ENCODE measurements around the gene NDRG4.

NDRG4 gene

DNA sequence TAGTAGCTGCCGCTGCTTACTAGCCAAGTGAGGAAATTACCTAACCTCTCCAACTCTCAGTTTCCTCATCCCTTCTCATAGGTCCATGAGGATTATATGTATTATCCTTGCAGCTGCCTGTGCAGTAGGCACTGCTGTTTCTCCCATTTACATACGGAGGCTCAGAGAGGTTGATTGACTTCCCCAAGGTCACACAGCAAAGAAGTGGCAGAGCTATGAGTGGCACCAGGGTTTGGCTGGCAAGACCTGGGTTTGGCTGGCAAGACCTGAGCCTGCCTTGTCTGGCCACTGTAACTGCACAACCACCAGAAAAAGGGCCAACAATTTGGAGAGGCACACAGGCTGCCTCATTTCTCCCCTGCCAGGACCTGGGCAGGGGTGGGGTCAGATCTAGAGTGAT lies 2.5 kb upstream of the NDRG4 start:
- no peak for DNase-seq

DNA sequence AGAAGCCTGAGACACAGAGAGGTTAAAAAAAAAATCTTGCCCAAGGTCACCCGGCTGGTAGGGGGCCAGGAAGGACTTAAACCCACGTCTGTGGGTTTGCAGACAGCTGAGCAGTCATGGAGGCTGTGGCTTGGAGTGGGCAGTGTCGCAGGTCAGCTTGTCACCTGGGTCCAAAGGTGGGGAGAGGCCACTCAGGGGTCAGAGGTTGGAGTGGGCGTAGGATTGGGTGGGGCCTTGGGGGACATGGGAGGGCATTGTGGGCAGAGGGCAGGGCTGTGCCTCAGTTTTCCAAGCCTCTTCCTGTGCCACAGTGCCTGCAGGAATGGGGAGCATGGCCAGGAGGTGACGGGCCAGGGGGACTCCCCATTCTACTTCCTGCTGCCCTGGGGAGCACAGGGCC lies 2.0 kb upstream of the NDRG4 start:
- DNase-seq: no peak

DNA sequence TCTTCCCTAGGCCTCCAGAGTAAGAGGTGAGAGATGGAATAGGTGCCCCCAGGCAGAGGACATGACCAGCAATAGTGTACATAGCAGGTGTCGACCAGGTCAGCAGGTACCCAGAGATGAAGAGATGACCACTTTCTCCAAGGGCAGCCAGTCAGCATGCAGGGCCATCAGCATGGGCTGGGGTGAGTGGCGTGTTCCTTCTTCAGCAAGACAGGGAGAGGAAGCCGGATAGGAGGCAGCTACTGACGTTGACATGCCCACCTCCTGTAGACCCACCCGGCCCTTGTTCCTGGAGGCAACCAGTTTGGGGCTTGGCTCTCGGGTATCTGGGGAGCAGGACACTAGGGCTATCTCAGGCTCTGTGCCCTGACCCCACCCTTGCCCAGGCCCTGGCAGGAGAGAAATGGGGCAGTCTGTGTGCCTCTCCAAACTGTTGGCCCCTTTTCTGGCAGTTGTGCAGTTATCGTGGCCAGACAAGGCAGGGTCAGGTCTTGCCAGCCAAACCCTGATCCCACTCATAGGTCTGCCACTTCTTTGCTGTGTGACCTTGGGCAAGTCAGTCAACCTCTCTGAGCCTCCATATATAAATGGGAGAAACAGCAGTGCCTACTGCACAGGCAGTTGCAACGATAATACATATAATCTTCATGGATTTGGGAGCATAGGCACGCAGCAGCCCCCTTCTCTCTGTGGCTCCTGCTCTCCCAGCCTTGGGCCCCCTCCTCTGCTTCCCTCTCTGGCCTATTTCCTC lies 1.4 kb upstream of the NDRG4 start:
- DNase-seq: no peak

DNA sequence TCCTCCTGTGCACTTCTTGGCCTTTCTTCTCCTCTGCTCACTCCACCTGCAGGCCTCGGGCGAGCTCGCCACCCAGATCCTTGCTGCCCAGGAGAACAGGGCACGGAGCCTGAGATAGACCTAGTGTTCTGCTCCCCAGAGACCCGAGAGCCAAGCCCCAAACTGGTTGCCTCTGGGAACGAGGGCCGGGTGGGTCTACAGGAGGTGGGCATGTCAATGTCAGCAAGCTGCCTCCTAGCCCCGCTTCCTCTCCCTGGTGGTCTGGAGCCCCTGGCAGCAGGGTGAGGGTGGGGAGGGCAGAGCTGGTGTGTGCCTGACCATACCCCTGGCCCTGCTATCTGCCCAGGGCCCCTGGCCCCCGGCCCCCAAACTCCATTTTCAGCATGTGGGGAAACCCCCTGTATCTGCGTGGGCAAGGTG lies 841 bp upstream of the NDRG4 start:
- DNase-seq: no peak

DNA sequence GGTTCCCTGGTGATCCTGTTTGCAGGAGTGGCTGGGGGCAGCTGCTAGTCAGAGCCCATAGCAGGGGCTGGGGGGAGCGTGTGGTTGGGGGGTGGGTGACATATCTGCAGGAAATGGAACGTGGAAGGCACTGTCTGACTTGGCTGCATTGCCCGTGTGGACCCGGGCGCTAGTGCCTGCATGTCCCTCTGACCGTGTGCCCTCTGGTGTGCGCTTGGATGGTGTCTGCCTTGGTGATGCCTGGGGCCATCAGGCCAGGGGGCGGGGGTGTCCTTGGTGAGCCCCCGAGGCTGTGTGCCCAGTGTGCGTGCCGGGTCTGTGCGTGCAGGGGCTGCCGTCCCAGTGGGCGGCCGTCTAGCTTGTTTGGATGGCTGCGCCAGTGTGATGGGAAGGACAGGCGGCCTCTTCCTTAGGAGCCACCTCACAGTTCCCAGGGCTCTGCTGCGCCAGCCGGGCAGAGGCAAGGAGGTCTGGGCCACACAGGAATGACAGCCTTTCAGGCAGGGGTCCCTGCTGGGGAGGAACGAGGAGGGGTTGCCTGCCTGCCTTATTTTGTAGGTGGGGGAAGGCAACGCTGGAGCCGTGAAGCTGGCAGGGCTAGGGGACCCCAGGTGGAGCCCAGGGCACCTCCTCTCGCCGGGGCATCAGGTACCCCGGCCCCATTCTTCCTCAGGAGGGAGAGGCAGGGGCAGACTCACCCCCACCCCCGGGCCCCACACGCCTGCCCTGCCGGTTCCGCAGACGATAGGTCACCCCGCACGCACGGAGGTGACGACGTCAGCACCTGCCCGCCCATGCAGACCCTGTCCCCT lies 693 bp downstream of the NDRG4 start:
- DNase-seq: peak; percentile 56

DNA sequence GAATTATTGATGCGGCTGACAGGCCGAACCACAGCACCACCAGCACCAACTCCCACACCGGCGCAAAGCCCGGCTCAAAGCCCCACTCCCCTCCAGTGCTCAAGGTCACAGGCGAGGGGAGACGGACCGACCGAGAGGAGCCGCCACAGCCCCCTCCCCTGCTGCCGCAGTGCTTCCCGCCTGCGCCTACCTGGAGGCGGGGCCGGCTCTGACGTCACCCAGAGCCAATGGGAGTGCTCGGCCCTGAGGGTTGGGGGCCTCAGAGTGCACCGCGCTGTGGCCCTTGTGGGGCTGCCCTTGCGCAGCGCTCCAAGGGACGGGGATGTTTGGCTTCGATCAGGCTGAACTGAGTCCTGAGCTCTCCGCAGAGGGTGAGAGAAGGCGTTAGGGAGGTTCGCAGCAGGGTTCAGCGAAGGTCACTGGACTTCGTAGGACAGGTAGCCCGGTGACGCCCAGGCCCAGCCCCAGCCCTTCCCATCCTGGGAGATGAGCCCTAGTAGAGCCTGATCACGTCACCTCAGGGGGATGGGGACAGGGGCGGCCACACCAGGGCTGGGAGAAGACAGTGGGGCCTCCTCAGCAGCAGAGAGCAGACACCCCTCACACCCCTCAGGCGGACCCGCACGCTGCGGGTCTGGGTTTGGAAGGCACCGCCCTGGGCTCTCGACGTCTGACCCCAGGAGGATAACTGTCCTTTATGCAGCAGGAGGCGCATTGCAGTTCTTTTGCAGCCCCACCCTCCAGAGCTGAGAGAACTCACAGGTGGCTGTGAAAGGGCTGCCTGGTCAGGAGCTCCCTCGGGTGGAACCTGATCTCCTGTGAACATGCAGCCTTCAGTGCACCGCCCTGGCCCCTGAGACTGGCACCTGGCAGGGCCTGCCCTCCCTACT lies 1.5 kb downstream of the NDRG4 start:
- DNase-seq: peak; percentile 56

DNA sequence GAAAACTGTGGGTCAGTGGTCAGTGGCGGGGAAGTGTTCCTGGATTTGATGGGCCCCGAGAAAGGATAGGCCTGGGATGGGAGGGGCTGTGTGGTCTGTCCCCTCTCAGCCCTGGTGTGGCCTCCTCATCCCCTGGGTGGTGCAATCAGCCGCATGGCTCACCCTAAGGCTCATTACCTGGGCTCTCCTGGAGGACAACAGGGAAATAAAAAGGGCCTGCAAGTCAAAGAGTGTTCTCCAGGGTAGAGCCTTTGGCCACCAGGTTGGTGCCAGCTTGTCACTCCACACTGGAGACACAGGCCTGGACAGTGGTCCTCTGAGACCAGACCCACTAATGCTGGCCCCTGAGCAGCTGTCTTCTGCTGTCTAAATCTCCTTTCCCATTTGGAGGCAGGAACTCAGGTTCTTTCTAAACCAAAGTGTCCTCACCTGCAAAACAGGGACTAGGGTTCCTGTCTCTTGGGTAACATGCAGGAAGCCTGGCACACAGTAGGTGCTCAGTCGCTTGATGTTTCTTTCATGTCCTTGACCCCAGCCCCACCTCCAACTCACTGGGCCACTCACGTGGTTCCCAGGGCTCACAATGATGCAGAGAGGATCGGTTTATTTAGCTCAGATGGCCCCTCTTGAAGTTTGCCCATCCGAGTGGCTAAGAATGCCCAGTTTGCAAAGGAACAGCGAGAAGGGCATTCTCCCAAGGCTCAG lies 2.4 kb downstream of the NDRG4 start:
- no peak for DNase-seq

DNA sequence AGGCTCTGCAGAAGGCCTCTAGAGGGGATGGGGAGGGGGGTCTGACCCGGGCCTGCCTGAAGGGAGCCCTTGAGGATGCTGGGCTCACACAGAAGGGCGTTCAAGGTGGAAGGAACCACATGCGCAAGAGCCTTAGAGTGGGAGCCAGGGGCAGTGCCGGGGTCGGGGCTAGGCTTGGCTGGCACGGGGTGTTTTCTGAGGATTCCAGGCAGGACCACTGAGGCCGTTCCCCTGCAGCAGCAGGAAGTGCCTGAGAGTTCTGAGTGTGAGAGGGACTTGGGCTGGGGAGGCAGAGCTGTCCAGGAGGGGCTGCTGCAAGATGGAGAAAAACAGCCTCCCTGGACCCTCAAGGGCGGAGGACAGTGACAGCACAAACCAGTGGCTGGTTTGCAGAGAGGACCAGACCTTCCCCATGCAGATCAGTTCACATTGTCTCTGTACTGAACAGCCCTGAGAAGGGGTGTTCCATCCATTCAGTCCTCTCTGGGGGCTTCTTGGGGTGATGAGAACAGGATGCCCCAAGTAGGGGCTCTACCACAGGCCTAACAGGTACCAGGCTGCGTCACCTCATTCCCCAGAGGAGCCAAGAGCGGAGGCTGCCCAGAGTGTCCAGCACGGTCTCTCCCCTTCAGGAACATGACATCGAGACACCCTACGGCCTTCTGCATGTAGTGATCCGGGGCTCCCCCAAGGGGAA lies 3.4 kb downstream of the NDRG4 start:
- no peak for DNase-seq

DNA sequence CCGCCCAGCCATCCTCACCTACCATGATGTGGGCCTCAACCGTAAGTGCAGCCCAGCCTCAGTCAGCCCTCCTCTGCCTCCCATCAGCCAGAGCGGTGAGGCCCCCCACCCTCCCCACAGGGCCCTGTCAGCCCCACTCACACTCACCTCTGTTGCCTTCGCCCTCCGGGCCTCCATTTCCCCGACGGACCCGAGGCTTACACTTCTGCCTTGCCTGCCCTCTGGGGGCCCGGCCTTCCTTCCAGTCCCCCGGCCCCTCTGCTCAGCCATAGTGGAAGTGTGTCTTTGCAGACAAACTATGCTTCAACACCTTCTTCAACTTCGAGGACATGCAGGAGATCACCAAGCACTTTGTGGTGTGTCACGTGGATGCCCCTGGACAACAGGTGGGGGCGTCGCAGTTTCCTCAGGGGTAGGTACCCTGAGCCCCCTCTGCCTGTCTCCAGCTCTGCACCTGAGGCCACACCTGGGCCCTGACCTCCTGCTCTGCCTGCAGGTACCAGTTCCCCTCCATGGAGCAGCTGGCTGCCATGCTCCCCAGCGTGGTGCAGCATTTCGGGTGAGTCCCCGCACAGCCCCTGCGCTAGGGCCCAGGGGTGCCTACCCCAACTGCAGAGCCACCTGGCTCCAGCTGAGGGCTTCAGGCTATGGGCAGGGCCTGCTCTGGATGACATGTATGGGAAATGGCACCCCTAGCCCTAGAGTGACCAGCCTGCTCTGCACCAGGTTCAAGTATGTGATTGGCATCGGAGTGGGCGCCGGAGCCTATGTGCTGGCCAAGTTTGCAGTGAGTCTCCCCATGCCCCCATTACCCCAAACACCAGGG lies 4.1 kb downstream of the NDRG4 start:
- DNase-seq: no peak

DNA sequence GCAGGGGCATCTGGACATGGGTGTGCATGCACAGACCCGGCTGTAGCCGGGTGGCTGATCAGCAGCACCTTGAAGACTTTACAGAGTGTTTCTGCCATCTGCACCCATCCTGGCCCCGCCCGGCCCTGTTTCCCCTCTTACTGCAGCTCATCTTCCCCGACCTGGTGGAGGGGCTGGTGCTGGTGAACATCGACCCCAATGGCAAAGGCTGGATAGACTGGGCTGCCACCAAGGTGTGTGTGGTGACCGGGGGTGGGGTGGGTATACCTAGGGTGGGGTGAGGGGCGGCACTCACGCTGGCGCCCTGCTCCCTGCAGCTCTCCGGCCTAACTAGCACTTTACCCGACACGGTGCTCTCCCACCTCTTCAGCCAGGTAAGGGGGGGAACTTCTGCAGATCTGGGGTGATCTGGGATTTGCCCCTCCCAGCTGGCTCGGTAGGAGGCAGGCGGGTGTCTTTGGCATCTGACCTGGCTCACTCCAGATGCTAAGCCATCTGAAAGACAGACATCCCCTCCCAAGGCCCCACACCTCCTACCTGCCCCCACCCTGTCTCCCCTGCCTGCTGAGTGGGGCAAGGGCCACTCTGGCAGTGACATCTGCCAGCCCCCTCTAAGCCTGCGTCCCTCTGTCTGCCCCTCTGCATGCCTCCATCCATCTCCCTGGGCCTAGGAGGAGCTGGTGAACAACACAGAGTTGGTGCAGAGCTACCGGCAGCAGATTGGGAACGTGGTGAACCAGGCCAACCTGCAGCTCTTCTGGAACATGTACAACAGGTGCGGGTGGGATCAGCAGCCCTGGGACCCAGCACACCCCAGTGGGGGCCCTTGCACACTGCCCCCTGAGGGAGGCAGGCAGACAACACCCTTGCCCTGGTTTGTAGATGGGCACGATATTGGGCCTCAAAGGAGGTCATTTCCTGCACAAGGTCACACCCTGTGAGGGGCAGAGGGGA lies 6.6 kb downstream of the NDRG4 start:
- DNase-seq: no peak

DNA sequence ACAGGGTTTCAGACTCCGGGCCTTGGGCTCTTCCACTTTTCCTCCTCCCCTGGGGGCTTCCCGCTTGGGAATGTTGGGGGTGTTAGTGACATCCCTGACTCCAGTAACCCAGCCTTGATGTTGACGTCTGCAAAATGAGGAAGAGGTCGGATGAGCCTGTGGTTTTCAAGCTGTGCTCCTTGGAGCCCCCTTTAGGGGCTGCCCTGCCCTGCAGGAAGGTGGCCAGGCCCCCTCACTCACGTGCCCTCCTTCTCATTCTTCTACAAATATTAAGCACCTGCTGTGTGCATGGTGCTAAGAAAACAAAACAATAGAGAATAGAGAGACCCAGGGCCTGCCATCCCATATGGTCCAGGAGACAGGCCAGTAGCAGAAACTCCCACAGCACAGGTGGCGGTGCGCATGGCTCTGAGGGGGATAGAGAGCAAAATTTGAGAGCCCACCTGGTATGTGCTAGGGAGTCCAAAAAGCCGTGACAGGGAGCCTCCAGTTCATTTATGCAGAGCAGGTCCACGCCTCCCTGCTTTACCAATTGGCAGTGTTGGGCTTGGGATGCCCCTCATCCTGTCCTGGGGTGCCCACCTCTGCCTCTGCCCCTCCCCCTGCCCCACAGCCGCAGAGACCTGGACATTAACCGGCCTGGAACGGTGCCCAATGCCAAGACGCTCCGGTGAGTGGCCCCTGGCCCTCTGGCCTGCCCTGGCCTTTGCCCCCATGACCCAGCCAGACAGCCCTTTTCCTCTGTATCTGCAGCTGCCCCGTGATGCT lies 7.4 kb downstream of the NDRG4 start:
- DNase-seq: no peak

DNA sequence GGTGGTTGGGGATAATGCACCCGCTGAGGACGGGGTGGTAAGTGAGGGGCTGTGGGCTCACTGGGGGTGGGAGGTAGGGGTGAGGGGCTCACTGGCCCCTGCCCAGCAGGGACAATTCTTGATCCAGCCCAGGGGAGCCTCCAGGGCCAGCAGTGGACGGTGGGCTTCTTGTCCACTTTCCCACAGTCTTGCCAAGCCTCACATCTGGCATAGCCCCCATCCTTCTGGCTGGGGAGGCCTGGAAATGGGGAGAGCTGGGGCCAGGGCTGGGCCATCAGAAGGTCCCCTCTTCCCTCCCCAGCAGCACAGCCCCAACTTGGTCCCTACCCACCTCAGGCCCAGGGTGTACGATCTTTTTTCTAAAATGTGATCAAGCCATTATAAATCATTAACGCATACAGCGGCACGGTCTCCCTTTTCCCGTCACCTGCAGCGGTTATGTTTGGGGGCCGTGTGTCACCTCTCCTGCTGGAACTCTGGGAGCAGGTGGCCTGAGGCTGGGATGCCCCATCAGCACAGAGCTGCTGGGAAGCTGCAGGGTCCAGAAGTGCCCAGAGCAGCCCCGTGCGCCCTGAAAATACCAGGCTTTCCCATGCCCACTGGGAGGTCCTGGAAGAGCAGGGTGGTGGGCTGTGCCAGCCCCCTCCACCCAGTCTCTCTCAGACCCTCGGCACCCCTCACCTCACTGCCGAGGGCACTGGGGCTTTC lies 8.2 kb downstream of the NDRG4 start:
- DNase-seq: no peak

DNA sequence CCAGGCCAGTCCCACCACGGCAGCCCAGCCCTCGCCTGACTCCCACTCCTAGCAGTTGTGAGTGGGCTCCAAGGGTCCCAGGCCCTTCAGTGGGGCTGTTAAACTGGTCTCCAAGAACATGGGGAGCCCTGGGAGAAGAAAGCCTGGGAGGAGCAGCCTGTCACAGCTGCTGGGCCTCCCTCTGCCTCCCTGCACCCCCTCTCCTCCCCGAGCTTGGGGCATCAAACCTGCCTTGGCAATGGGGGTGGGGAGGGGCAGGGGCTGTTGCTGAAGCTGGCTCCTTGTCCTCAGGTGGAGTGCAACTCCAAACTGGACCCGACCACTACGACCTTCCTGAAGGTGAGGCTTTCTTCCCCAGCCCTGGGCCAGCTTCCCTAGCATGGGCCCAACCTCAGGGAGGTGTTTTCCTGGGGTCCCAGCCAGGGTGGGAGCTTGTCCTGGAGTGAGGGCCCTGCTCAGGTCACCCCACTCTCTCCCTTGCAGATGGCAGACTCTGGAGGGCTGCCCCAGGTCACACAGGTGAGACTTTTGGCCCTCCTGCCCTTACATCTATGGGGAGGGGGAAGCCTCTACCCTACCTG lies 8.8 kb downstream of the NDRG4 start:
- DNase-seq: no peak

DNA sequence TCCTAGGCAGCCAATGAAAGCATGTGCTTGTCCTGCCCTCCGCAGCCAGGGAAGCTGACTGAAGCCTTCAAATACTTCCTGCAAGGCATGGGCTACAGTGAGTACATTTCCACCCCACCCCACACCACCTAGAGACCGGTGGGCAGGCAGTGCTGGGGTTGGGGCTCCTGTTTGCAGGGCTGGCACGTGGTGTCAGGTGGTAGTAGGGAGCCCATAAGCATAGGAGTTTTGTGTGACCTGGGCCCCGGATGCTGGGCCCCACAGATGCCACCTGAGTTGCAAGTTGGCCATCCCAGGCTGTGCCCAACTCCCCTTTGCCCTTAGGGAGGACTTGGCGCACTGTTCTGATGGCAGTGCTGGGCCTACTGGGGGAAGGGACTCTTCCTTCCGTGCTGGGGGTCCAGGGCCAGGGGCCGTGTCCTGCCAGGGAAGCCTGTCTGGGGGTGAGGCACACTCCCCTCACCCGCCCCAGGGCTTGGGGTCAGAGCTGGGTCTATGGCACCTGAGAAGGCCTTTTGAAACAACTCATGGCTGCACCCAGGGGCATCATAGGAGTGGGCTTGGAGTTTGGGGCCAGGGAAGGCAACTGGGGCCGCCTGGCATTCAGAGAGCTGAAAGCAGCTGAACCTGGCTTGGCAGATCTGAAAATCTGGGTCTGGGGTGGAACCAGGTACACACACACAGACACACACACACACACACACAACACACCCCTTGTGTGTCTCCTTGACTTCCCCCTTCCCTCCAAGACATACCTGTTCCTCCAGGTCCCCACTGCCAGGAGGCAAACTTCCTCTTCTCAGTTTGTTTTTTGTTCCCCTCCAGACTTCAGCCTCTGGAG lies 9.5 kb downstream of the NDRG4 start:
- DNase-seq: no peak

DNA sequence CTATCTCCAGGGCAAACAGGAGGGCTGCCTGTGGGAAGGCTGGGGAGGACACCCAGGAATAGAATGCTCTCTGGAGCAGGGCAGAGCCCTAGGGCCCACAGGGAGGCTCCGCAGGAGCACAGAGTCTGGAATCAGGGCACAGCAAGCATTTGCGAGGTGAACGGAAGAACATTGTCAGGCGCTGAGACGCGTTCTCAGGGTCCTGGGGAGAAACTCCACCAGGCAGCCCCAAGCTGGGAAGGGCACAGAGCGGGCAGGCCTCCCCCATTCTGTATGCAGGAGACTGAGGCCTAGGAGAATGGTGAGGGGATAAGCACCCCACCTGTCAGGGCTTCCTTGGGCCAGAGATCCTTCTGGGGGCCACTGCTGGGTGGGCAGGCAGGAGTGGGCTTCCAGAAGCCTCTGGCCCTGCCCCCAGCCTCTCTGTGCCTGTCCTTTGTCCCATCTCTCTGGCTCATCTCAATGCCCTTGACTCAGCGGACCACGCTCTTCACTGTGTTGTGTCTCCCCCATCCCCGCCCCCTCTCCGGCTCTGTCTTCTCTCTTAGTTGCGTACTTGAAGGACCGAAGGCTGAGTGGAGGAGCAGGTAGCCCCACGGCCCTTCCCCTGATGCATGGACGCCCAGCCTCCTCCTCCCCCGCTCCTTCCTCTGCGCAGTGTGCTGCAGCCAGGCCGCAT lies 10.3 kb downstream of the NDRG4 start:
- DNase-seq: no peak

Measured in NCI-H510A treated with DMSO at 0.1 percent for 48 hours (cell line).